Retinal pigment epithelial cell (primary cell): Measurements from ENCODE around the gene DDX47.
"Not testable (repeated sequence)": the region's sequence is repeated elsewhere in the genome, so short reads cannot be mapped to it uniquely, and the experiment has no call there.

Experiments
- DNase-seq: peaks from one replicate; pipeline ENCODE4 v3.0.0-alpha.2; 2010; ENCODE audit warnings: low read depth
- H3K4me3 ChIP-seq: 2 replicates; pipeline ENCODE4 v1.5.1; 2011; ENCODE audit warnings: mild to moderate bottlenecking, low read length, control low read depth, moderate library complexity
- TF ChIP-seq, protein P1 (sequence below): conservative IDR thresholded peaks from 2 replicates; pipeline ENCODE4 v1.5.1; 2011; ENCODE audit warnings: low read depth, low read length, control low read depth, inconsistent platforms

The DDX47 gene

DNA sequence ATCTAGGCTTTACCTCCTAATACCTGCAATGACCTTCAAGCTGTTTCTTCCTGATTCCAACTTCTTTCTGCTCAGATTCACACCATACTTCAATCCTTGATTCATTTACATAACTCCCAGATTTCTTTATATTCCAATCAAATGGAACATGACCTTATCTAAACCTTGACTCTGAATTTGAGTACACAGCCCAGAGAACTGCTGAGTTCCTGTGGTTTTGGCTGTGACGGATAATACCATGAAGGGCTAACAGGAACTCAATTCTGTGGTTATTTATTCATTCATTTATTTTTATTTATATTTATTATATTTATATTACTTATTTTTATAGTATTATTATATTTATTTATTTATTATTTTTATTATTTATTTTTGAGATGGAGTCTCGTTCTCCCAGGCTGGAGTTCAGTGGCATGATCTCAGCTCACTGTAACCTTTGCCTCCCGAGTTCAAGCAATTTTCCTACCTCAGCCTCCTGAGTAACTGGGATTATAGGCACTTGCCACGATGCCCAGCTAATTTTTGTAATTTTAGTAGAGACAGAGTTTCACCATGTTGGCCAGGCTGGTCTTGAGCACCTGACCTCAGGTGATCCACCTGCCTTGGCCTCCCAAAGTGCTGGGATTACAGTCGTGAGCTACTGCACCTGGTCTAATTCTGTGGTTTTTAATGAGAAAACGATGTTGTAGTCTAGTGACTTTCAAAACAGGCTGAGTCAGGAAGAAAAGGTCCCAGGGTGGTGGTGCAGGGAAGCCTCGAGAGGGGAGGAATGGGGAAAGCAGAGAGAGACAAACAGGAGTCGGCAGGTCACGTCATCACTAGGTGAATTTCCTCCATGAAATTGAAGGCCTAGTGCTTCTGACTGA is 16.0 kb upstream of the DDX47 start:
- H3K4me3 ChIP-seq, result no peak overlapping the region
- TF ChIP-seq, protein P1, sequence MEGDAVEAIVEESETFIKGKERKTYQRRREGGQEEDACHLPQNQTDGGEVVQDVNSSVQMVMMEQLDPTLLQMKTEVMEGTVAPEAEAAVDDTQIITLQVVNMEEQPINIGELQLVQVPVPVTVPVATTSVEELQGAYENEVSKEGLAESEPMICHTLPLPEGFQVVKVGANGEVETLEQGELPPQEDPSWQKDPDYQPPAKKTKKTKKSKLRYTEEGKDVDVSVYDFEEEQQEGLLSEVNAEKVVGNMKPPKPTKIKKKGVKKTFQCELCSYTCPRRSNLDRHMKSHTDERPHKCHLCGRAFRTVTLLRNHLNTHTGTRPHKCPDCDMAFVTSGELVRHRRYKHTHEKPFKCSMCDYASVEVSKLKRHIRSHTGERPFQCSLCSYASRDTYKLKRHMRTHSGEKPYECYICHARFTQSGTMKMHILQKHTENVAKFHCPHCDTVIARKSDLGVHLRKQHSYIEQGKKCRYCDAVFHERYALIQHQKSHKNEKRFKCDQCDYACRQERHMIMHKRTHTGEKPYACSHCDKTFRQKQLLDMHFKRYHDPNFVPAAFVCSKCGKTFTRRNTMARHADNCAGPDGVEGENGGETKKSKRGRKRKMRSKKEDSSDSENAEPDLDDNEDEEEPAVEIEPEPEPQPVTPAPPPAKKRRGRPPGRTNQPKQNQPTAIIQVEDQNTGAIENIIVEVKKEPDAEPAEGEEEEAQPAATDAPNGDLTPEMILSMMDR, result no peak
- no peak for DNase-seq

GRCh38 chr12:12797794-12798152 is 15.4 kb upstream of the DDX47 start:
- no peak for DNase-seq
- TF ChIP-seq, protein P1, result no peak
- no peak overlapping the region for H3K4me3 ChIP-seq

DNA sequence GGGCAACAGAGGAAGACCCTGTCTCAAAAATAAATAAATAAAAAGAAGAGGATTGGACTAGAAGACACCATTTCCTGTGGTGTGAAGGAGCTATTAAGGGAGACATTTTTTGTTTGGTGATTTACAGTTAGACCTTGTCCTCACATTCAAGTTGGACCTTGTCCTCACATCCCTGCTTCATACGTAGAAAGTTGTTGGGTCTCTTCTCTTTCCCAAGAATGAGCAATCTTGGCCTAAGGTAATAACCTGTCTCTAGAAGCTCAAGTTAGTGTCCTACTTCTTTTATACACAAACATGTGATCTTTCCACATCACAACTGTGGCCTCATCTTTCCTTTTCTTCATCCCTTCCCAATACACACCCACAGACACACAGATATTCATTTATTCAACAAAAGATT is 14.7 kb upstream of the DDX47 start:
- no peak for DNase-seq
- TF ChIP-seq, protein P1, result no peak
- H3K4me3 ChIP-seq, result no peak overlapping the region

- TF ChIP-seq, protein P1, result no peak
- H3K4me3 ChIP-seq, result no peak overlapping the region
- DNase-seq, result no peak
Observed at GRCh38 chr12:12799163-12799920, 13.8 kb upstream of the DDX47 start.

DNA sequence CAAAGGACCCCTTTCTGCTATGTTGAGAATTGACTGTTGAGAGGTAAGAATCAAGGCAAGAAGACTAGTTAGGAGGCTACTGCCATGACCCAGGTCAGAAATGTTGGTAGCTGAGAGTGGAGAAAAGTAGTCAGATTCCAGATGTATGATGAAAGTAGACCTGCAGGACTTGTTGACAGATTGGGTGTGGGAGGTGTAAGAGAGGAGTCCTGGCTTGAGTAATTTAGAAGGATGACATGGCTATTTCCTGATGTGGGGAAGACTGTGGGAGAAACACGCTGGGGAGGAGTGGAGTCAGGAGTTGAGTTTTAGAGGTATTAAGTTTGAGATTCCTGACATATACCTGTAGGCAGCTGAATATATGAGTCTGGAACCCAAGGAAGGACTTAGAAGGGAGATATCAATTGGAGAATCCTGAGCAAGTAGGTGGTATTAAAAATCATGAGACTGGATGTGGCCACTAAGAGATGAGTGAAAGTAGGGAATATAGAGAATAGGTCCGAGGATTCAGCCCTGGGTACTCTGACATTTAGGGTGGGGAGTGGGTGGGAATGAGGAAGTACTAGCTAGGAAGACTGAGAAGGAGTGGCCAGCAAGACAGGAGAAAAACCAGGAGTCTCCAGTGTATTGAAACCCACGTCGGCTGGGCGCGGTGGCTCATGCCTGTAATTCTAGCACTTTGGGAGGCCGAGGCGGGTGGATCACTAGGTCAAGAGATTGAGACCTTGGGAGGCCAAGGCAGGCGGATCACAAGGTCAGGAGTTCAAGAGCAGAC is 12.6 kb upstream of the DDX47 start:
- no peak for DNase-seq
- TF ChIP-seq, protein P1, result no peak
- no peak overlapping the region for H3K4me3 ChIP-seq

DNA sequence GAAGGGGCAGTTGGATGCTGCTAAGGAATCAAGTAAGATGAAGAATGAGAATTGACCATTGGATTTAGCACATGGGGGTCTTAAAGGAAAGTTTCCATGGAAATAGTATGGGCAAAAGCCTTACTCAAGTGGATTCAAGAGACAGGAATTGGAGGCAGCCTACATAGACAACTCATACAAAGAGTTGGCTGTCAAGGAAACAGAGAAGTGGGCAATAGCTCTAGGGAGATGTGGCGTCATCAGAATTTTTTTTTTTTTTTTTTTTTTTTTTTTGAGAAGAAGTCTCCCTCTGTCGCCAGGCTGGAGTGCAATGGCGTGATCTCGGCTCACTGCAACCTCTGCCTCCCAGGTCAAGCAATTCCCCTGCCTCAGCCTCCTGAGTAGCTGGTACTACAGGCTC is 11.5 kb upstream of the DDX47 start:
- H3K4me3 ChIP-seq, DNase-seq: not testable (repeated sequence)

GRCh38 chr12:12803186-12803585 is 10.0 kb upstream of the DDX47 start:
- peak; percentile 93 for DNase-seq
- no peak overlapping the region for H3K4me3 ChIP-seq
- TF ChIP-seq, protein P1, result no peak
